Measurements from ENCODE around the gene STON2.
A peak's percentile ranks its signal among the peaks of the same experiment; 100 is the strongest.

Gene STON2, protein sequence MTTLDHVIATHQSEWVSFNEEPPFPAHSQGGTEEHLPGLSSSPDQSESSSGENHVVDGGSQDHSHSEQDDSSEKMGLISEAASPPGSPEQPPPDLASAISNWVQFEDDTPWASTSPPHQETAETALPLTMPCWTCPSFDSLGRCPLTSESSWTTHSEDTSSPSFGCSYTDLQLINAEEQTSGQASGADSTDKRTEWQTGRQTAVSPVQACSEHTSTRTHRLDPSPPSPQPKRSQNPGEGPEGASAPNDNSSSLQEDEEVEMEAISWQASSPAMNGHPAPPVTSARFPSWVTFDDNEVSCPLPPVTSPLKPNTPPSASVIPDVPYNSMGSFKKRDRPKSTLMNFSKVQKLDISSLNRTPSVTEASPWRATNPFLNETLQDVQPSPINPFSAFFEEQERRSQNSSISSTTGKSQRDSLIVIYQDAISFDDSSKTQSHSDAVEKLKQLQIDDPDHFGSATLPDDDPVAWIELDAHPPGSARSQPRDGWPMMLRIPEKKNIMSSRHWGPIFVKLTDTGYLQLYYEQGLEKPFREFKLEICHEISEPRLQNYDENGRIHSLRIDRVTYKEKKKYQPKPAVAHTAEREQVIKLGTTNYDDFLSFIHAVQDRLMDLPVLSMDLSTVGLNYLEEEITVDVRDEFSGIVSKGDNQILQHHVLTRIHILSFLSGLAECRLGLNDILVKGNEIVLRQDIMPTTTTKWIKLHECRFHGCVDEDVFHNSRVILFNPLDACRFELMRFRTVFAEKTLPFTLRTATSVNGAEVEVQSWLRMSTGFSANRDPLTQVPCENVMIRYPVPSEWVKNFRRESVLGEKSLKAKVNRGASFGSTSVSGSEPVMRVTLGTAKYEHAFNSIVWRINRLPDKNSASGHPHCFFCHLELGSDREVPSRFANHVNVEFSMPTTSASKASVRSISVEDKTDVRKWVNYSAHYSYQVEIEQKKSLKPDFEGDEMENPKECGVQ

DNA sequence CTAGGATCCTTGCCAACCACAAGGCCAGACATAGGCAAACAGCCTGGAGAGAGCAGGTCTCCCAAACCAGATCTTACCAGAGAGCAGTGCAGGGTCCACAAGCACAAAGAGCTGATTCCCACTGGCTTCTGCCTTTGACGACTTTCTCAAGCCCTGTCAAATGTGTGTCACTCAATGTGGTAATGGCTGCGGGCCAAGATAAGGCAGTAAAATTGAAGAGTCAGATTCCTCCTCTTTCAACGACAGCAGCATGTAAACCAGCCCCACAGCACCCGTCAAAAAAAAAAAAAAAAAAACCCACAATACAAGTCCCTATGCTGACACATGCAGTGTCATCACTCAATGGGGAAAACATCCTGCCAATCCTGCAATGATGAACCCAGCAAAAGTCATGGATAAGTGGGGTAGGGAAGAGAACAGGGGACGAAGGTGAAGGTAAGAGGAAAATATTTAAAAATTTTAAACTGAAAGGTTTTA is at the start of gene STON2:
TSS of gene STON2 (minus strand) at position 123 of the 477 bp plus-strand sequence. CDS start 1,942 bp downstream, outside the sequence.
- H3K4me1 Mint-ChIP-seq (ENCODE audit: low read depth), result peaks cover 24% of the 10 kb centered on the region
- peak within 1 kb of the TSS; percentile 19 for H3K4me3 Mint-ChIP-seq
- H3K27ac Mint-ChIP-seq, result peak within 1 kb of the TSS; percentile 80
- peaks cover 30% of the 10 kb centered on the region for H3K27me3 Mint-ChIP-seq
- H3K36me3 Mint-ChIP-seq (ENCODE audit: low read depth), result no peaks in the 10 kb centered on the region
- no peaks in the 10 kb centered on the region for H3K9me3 Mint-ChIP-seq

DNA sequence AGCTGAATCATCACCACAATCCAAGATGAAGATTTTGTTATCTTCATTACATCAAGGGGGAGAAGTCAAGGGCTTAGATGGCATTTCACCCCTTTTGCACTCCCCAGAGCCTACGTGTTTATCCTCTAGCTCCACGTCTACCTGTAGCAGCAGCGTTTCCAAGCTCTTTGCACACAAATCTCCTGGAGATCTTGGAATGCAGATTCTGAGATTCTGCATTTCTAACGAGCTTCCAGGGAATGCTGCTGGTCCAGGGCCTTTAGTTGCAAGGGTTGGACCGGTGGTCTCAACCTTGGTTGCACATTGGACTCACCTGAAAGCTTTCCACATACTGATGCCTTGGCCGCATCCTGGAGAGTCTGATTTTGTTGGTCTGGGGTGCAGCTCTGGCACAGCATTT is 49.5 kb upstream of the STON2 start:
- Mint-ChIP-seq H3K4me1 (ENCODE audit: low read depth) (peaks cover 3% of the 10 kb centered on the region), H3K4me3 (no peak overlapping the region), H3K27ac (no peak overlapping the region), H3K27me3 (peaks cover 19% of the 10 kb centered on the region), H3K36me3 (ENCODE audit: low read depth) (no peaks in the 10 kb centered on the region), H3K9me3 (no peaks in the 10 kb centered on the region)

DNA sequence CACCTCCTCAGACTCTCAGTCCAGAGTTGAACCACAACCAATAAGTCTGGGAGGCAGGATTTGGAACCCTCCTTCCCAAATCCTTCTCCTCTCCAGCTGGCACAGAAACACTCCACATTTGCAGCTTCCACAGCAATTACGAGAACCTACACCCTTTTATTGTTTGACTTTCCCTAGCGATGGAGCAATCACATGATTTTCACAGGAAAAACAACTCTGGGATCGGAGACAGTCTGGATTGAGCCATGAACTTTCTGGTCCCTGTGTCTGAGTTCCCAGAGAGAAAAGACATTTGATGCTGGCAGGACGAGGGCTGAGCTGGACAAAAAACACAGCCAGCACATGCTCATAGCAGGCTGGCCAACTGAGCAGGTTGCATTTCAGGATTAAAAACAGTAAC is 49.0 kb upstream of the STON2 start:
- Mint-ChIP-seq H3K27me3 (peaks cover 20% of the 10 kb centered on the region), H3K36me3 (ENCODE audit: low read depth) (no peaks in the 10 kb centered on the region), H3K4me3 (no peak overlapping the region), H3K9me3 (no peaks in the 10 kb centered on the region), H3K4me1 (ENCODE audit: low read depth) (peaks cover 3% of the 10 kb centered on the region), H3K27ac (no peak overlapping the region)

DNA sequence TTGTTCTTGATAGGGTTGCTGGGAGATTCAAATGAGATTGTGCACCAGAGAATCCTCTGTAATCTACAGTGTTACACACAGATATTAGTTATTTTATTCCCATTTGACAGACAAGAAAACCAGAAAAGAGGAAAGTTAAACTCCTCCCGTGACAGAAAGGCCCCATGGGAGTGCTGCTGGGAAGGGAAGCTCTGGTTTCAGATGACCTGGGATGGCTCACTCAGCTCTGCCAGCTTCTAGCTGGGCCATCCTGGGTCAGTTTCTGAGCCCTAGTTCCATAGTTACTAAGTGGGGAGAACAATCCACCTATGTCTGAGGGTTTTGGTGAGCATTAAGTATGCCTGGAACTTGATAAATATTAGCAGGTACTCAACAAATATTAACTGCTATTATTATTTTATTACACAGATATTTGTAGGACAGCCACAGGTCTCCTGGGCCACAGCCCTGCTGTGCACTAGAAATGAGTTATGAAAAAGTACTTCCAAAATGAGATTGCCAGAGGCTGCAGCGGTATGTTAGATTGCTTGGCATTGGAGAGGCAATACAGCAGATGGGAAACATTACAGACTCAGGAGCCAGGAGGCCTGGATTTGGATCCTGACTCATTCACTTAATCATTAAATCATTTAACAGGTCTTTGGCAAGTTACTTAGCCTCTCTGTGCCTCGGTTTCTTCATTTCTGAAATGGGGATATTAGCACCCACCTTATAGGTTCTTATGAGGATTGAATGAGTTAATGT is 47.1 kb upstream of the STON2 start:
- Mint-ChIP-seq H3K36me3 (ENCODE audit: low read depth) (no peaks in the 10 kb centered on the region), H3K9me3 (no peaks in the 10 kb centered on the region), H3K27ac (no peak overlapping the region), H3K4me3 (no peak overlapping the region), H3K27me3 (peaks cover 35% of the 10 kb centered on the region), H3K4me1 (ENCODE audit: low read depth) (no peaks in the 10 kb centered on the region)

DNA sequence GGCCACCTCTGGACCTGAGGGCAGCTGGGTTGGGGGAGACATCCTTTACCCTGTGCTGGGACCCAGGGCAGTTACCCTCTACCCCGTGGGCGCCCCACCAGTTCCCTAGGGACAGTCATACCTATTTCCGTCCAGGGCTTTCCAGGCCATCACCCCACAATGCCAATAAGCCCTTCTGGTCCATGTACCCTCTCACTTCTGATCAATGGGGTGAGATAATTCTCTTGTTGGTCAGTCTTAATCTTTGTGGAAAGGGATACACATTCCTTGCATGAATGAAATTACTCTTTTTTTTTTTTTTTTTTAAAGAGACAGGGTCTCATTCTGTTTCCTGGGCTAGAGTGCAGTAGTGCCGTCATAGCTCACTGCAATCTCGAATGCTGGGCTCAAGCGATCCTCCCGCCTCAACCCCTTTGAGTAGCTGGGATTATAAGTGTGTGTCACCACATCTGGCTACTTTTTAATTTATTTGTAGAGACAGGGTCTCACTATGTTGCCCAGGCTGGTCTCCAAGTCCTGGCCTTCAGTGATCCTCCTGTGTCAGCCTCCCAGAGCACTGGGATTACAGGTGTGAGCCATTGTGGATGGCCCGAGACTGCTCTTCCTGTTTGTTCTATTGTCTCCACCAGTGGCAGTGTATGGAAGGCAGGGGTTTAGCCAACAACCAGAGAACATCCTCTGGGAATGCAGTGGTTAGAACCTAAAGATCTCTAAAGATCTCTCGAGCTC is 46.3 kb upstream of the STON2 start:
- H3K4me1 Mint-ChIP-seq (ENCODE audit: low read depth), result no peaks in the 10 kb centered on the region
- no peaks in the 10 kb centered on the region for H3K9me3 Mint-ChIP-seq
- no peaks in the 10 kb centered on the region for H3K36me3 Mint-ChIP-seq (ENCODE audit: low read depth)
- no peak overlapping the region for H3K27ac Mint-ChIP-seq
- no peak overlapping the region for H3K4me3 Mint-ChIP-seq
- peaks cover 39% of the 10 kb centered on the region for H3K27me3 Mint-ChIP-seq

DNA sequence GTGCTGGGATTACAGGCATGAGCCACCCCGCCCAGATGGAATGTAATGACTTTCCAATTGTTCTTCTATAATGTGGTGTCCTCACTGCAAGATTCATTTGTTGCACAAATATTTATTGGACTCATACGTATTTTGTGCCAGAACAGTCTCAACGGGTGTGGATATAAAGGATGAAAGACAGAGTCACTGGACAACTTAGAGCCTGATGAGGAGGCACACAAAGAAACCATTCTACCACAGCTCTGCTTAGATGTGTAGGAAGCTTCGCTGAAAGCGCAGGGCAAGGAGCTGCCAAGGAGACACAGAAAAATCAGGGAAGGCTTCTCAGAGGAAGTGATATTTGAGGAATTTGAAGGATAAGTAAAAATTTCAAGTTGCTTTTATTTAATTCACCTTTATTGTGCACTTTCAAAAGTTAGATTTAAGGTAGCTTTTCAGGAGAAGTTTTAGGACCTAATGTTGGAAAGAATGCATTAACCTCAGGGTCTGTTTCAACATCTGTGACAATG is 41.6 kb upstream of the STON2 start:
- peaks cover 8% of the 10 kb centered on the region for H3K4me1 Mint-ChIP-seq (ENCODE audit: low read depth)
- no peaks in the 10 kb centered on the region for H3K9me3 Mint-ChIP-seq
- no peak overlapping the region for H3K27ac Mint-ChIP-seq
- no peak overlapping the region for H3K4me3 Mint-ChIP-seq
- H3K27me3 Mint-ChIP-seq, result peaks cover 70% of the 10 kb centered on the region
- H3K36me3 Mint-ChIP-seq (ENCODE audit: low read depth), result no peaks in the 10 kb centered on the region

DNA sequence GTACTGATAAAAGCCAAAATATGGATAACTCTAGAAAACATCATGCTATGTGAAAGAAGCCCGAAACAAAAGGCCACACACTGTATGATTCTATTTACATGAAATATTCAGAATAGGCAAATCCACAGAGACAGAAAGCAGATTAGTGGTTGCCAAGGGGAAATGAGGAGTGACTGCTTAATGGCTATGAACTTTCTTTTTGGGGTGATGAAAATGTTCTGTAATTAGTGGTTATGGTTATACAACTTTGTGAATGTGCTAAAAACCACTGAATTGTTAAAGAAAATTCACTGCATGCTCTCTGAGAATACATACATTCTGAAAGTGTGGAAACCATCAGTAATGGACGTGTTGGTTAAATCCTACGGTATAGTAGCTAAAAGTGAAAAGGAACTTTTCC is 39.9 kb upstream of the STON2 start:
- Mint-ChIP-seq H3K36me3 (ENCODE audit: low read depth) (no peaks in the 10 kb centered on the region), H3K4me3 (no peak overlapping the region), H3K27ac (no peak overlapping the region), H3K27me3 (peaks cover 77% of the 10 kb centered on the region), H3K9me3 (no peaks in the 10 kb centered on the region), H3K4me1 (ENCODE audit: low read depth) (peaks cover 13% of the 10 kb centered on the region)

DNA sequence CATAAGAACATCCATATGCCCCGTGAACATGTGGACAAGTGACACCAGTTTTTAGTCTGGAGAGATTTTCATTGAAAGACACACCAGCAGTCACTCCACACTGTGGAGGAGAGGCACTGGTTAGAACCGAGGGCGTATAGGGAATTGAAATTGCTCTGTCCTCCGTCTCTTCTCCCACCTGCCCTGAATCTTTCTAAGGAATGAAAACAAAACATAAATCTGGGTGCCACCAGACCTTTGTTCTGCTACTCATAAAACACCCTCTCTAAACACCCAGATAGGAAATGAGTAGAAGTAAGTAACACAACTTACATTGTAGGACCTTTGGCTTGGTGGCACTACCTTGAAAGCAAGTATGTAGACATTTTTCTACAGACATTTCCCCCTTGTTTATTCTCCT is 37.1 kb upstream of the STON2 start:
- no peaks in the 10 kb centered on the region for H3K36me3 Mint-ChIP-seq (ENCODE audit: low read depth)
- H3K27ac Mint-ChIP-seq, result no peak overlapping the region
- H3K4me3 Mint-ChIP-seq, result peak overlapping the region; percentile 66
- H3K9me3 Mint-ChIP-seq, result no peaks in the 10 kb centered on the region
- H3K27me3 Mint-ChIP-seq, result peaks cover 84% of the 10 kb centered on the region
- H3K4me1 Mint-ChIP-seq (ENCODE audit: low read depth), result peaks cover 13% of the 10 kb centered on the region

DNA sequence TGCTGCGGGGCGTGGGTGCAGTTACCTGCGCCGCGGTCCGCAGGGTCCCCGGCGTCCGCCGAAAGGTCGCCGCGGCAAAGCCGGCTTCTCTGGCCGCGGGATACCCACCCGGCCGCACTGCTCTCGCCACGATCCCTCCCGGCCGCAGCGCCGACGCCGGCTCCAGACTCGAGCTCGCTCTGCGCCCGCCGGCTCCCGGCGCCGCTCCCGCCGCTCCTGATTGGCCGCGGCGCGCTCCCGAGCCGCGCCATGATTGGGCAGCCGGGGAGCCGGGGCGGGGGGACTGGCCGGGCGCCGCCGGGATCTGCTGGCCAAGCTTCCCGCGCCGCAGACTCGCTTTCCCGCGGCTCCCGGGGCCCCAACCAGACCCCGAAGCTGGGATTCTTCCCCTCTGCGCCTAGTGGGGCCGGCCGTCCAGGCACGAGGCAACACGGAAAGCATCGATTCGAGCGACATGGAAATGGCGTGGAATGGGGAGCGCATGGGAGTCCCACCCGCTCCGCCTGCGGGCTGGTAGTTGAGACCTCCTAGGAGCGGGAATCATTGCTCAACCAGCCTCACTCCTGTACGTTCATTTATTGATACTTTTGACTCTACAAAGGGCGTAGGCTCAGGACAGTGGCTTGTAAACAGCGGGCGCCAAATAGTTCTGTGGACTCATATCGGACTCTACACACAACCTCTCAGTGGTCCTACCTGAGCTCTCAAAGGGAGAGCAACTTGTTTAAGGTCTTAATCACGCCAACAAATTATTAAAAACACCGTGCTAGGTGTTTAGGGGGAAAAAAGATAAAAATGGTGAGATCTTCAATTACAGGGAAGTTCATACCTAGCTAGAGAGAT is 36.4 kb upstream of the STON2 start:
- H3K27me3 Mint-ChIP-seq, result peaks cover 85% of the 10 kb centered on the region
- peak overlapping the region; percentile 66 for H3K4me3 Mint-ChIP-seq
- no peaks in the 10 kb centered on the region for H3K36me3 Mint-ChIP-seq (ENCODE audit: low read depth)
- H3K9me3 Mint-ChIP-seq, result no peaks in the 10 kb centered on the region
- no peak overlapping the region for H3K27ac Mint-ChIP-seq
- H3K4me1 Mint-ChIP-seq (ENCODE audit: low read depth), result peaks cover 13% of the 10 kb centered on the region

DNA sequence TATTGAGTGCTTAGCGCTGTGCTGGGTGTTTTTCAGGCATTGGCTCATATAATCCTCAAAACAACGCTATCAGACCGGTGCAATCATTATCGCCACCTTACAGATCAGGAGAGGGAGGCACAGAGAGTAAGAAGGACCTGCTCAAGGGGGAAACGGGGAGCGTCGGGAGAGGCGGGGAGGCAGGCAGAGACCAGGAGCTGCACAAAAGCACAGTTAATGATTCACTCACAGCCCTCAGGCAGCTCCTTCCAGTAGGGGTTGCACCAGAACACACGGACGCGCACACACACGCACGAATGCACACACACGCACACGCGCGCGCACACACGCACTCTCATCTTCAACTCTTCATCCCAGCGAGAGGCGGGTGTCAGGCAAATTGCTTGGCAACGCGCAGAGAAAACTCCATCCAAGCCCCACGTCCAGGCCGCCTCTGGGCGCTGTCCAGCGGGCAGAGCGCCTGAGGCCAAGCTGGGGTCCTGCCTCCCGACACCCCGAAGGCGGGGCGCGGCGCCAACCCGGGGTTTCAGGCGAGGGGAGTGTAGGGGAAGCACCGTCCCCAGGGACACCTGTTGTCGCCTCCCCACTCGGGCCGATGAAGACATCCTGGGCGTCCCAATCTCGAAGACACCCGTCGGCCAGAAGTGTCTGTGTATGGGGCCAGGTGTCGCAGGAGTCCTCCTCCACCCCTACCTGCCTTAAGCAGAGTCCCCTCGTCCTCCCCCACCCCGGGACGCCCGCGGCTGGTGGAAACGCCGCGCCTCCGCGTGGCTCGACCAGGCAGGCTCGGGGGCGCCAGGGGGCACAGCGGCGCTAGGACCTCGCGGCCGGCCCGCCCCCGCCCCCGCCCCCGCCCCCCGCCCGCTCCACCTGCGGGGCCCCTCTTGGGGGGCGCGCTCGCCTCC is 35.5 kb upstream of the STON2 start:
- Mint-ChIP-seq H3K36me3 (ENCODE audit: low read depth) (no peaks in the 10 kb centered on the region), H3K27me3 (peaks cover 77% of the 10 kb centered on the region), H3K9me3 (no peaks in the 10 kb centered on the region), H3K4me3 (peak overlapping the region; percentile 74), H3K27ac (no peak overlapping the region), H3K4me1 (ENCODE audit: low read depth) (peaks cover 13% of the 10 kb centered on the region)

DNA sequence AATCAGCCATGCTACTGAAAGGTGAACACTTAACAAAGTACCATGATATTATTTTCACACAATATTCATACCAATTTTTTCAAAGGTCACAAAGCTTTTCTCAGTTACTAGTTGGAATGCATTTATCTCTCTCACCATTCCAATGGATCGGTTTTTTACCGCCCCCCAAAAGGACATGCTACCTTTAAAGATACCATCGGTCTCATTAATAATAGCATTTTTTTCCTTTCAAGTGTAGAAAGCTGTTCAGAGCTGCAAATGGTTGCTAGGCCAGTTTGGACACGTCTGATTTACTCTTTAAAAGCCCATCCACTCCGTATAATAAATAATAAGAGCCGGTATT is 34.9 kb upstream of the STON2 start:
- H3K27me3 Mint-ChIP-seq, result peaks cover 71% of the 10 kb centered on the region
- peaks cover 13% of the 10 kb centered on the region for H3K4me1 Mint-ChIP-seq (ENCODE audit: low read depth)
- H3K9me3 Mint-ChIP-seq, result no peaks in the 10 kb centered on the region
- H3K36me3 Mint-ChIP-seq (ENCODE audit: low read depth), result no peaks in the 10 kb centered on the region
- no peak overlapping the region for H3K27ac Mint-ChIP-seq
- H3K4me3 Mint-ChIP-seq, result peak overlapping the region; percentile 74

DNA sequence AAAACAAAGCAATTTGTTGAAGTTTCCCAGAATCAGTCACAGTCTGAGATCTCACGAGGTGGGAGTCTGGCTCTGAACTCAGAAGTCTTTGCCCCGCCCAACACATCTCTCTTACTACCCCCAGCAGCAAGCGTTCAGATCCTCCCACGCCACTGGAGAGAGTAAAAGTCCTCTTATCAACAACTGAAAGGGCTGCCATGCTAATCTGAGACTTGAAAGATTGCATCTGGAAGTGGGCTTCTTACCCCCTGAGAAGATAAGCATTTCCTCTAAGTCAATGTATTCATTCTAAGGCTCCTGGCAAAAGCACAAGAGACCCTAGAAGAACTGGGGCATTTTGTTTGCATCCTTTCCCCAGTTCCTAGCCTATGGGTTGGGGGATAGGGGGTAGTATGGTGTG is 34.1 kb upstream of the STON2 start:
- H3K27ac Mint-ChIP-seq, result no peak overlapping the region
- H3K4me3 Mint-ChIP-seq, result no peak overlapping the region
- peaks cover 13% of the 10 kb centered on the region for H3K4me1 Mint-ChIP-seq (ENCODE audit: low read depth)
- H3K9me3 Mint-ChIP-seq, result no peaks in the 10 kb centered on the region
- H3K36me3 Mint-ChIP-seq (ENCODE audit: low read depth), result no peaks in the 10 kb centered on the region
- H3K27me3 Mint-ChIP-seq, result peaks cover 66% of the 10 kb centered on the region

Data from stimulated activated naive CD8-positive, alpha-beta T cell treated with anti-CD3 and anti-CD28 coated beads, Interleukin-15, Interleukin-2, amounts not matched to agents 100 ng/mL and 50 ng/mL, for 24 hours (primary cell).